Measurements from ENCODE around the gene PSG2. TPM values are rescaled to one million over a fixed set of nuclear protein-coding genes. Genes with fewer than 3 reads are reported as not detected.

The PSG2 gene
- total RNA-seq, 5 donors from 2014 or later (not counting 1 experiment from before 2014, with no cell fraction given), result not detected

Other genes starting within 250 kb of the PSG2 start
- gene PSG1, start 203.0 kb downstream of the PSG2 start, total RNA-seq, result not detected
- not detected for gene PSG6, start 164.8 kb downstream of the PSG2 start, total RNA-seq
- not detected for gene PSG7, start 145.5 kb downstream of the PSG2 start, total RNA-seq
- not detected for gene PSG11, start 56.2 kb downstream of the PSG2 start, total RNA-seq
- not detected for gene PSG5, start 103.8 kb upstream of the PSG2 start, total RNA-seq
- gene PSG4, start 122.9 kb upstream of the PSG2 start, total RNA-seq, result not detected
- gene PSG9, start 186.8 kb upstream of the PSG2 start, total RNA-seq, result not detected